Astrocyte of the spinal cord (primary cell): ENCODE results near the gene C2CD4C.

ENCODE experiments used
- DNase-seq: peaks from one replicate; pipeline ENCODE4 v3.0.0; 2011; ENCODE audit warnings: low read depth, low spot score
- H3K4me3 ChIP-seq: 2 replicates; pipeline ENCODE4 v1.5.1; 2011; ENCODE audit warnings: low read depth, mild to moderate bottlenecking, low read length, moderate library complexity
- in situ Hi-C: cut with HindIII; loops from 2 replicates; pipeline ENCODE4 v1.10.0; 2017; ENCODE audit warnings: low sequenced_read_pairs
- TF ChIP-seq, protein P1 (sequence below): IDR thresholded peaks from 2 replicates; pipeline ENCODE4 v1.5.1; 2012; ENCODE audit warnings: low read depth, mild to moderate bottlenecking, low read length, inconsistent platforms

Gene C2CD4C, protein sequence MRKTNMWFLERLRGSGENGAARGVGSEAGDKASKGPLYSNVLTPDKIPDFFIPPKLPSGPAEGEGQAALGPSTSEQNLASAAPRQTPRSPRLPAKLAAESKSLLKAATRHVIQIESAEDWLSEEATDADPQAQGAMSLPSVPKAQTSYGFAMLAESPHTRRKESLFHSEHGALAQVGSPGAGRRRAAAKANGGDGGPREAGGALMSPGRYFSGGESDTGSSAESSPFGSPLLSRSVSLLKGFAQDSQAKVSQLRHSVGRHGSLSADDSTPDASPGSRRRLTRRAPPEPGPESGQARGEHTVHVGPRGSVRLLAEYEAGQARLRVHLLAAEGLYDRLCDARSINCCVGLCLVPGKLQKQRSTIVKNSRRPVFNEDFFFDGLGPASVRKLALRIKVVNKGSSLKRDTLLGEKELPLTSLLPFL

DNA sequence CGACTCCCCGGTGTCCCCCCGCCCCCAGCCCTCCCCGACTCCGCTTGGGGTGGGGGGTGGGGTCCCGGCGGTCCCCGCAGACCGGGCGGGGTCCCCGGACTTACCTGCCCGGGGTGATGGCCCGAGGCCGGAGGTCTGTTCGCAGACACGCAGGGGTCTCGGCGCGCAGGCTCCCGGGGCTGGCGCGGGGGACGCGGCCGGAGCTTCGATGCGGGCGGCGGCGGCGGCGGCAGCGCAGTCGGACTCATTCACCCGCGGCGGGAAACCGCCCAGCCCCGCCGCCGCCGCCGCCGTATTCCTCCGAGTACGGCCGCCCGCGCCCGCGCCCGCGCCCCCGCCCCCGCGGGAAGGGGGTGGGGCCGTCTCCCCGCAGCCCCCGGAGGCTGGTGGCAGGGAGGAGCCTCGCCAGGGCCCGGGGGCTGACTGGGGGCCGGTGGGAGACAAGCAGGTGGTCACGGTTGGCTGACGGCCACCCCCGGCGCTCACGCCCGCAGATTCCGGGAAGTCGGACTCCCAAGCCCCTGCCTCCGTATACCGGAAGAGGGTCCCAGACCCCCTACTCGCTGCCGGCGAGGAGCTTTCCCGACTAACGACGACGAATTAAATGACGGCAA, at the start of gene C2CD4C:
Gene C2CD4C (minus strand): TSS at position 246 of the 614 bp plus-strand sequence. CDS start 786 bp downstream, outside the sequence.
- TF ChIP-seq, protein P1, sequence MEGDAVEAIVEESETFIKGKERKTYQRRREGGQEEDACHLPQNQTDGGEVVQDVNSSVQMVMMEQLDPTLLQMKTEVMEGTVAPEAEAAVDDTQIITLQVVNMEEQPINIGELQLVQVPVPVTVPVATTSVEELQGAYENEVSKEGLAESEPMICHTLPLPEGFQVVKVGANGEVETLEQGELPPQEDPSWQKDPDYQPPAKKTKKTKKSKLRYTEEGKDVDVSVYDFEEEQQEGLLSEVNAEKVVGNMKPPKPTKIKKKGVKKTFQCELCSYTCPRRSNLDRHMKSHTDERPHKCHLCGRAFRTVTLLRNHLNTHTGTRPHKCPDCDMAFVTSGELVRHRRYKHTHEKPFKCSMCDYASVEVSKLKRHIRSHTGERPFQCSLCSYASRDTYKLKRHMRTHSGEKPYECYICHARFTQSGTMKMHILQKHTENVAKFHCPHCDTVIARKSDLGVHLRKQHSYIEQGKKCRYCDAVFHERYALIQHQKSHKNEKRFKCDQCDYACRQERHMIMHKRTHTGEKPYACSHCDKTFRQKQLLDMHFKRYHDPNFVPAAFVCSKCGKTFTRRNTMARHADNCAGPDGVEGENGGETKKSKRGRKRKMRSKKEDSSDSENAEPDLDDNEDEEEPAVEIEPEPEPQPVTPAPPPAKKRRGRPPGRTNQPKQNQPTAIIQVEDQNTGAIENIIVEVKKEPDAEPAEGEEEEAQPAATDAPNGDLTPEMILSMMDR, result no peak
- no peak for DNase-seq

DNA sequence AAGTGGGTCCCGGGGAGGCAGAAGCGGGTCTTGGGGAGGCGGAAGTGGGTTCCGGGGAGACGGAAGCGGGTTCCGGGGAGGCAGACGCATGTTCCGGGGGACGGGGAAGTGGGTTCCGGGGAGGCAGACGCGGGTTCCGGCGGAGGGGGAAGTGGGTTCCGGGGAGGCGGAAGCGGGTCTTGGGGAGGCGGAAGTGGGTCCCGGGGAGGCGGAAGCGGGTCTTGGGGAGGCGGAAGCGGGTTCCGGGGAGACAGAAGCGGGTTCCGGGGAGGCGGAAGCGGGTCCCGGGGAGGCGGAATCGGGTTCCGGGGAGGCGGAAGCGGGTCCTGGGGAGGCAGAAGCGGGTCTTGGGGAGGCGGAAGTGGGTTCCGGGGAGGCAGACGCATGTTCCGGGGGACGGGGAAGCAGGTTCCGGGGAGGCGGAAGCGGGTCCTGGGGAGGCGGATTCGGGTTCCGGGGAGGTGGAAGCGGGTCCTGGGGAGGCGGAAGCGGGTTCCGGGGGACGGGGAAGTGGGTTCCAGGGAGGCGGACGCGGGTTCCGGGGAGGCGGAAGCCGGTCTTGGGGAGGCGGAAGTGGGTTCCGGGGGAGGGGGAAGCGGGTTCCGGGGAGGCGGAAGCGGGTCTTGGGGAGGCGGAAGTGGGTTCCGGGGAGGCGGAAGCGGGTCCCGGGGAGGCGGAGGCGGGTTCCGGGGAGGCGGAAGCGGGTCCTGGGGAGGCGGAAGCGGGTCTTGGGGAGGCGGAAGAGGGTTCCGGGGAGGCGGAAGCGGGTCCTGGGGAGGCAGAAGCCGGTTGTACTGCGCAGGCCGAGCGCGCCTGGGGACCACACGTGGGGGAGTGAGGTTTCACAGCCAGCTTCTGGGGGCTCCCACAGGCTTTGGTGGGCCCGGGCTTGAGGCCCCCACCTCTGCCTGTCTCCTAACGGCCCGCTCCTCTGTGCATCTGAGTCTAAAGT, 49.4 kb upstream of the C2CD4C start:
- DNase-seq, result no peak
- in situ Hi-C loops, result no loop called here
- TF ChIP-seq, protein P1, result no peak
- no peak overlapping the region for H3K4me3 ChIP-seq

More for the DNA sequence above, at the start of gene C2CD4C:
- H3K4me3 ChIP-seq, result peak within 1 kb of the TSS; percentile 12
- in situ Hi-C loops, result no loop called here

DNA sequence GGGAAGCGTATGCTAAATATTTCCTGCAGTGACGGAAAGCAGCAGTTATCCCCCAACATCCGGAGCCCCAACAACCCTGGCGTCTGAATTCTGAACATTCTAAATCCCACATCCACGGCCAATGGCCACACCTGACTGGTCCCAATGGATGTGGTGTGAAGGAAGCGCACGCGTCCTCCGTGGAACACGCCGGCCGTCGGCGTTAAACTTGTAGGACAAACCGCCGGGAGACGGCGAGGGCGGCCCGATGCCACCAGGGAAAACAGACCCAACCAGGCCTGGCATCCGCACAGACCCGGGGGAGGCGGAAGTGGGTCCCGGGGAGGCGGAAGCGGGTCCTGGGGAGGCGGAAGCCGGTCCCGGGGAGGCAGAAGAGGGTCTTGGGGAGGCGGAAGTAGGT, 48.7 kb upstream of the C2CD4C start:
- H3K4me3 ChIP-seq, result no peak overlapping the region
- DNase-seq, result no peak
- in situ Hi-C loops, result no loop called here
- TF ChIP-seq, protein P1, result no peak

DNA sequence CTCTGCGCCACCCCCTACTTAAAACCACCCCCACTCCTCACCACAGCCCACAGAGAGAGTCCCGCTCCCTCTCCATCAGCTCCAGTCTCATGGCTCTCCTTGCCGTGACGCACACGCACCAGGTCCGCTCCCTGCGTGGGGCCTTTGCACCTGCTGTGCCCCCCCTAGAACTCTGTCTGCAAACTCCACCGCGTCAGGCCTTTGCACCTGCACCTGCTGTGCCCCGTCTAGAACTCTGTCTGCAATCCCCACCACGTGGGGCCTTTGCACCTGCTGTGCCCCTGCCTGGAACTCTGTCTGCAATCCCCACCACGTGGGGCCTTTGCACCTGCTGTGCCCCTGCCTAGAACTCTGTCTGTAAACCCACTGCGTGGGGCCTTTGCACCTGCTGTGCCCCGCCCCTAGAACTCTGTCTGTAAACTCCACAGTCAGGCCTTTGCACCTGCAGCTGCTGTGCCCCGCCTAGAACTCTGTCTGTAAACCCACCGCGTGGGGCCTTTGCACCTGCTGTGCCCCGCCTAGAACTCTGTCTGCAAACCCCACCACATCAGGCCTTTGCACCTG, 47.7 kb upstream of the C2CD4C start:
- no peak for DNase-seq
- TF ChIP-seq, protein P1, result no peak
- in situ Hi-C loops, result no loop called here
- no peak overlapping the region for H3K4me3 ChIP-seq

DNA sequence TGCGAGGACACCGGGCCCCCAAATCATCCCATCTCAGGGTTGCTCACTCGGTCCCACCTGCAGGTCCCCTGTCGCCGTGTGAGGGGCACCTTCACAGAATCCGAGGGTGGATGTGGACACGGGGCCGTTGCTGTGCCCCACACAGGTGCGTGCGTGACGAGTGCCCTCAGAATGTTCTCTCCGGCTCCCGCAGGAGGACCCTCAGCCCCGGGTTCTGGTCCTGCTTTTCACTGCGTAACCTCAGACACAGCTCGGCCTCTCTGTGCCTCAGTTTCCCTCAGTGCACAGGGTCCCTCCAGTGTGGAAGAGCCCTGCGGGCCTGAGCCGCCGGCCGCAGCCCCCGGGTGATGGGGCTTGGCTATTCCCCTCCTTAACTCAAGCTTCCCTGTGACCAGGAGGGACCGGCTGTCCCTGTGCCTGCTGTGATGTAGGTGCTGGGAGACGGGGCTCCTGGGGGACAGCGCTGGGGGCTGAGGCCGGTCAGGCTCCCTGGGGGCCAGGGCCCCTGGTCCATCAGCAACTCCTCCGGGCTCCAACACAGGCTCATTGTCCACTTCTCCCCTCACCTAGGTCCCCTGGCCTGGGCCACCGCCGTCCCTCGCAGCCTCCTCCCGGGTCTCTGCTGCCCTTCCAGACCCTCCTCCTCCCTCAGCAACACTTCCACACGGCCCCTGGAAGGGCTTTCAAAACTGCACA, 47.1 kb upstream of the C2CD4C start:
- TF ChIP-seq, protein P1, result no peak
- in situ Hi-C loops, result no loop called here
- H3K4me3 ChIP-seq, result no peak overlapping the region
- DNase-seq, result no peak
